Mesodermal cell (in vitro differentiated cells): ENCODE measurements around the gene TMEM119.

ENCODE experiments used
- H3K27ac ChIP-seq: 2 replicates; pipeline ENCODE4 v1.7.0; 2013; ENCODE audit warnings: mild to moderate bottlenecking, low read depth, low read length, moderate library complexity; ENCODE audit not compliant: severe bottlenecking
- H3K36me3 ChIP-seq: 2 replicates; pipeline ENCODE4 v1.7.1; 2013; ENCODE audit warnings: mild to moderate bottlenecking, low read length, moderate library complexity; ENCODE audit not compliant: control insufficient read depth, insufficient read depth
- H3K4me1 ChIP-seq: one replicate; pipeline ENCODE4 v1.7.1; 2013; ENCODE audit warnings: mild to moderate bottlenecking, low read length; ENCODE audit not compliant: insufficient read depth, control insufficient read depth, poor library complexity, severe bottlenecking
- H3K4me3 ChIP-seq: 2 replicates; pipeline ENCODE4 v1.7.0; 2013; ENCODE audit warnings: low read length, control low read depth, mild to moderate bottlenecking; ENCODE audit not compliant: insufficient read depth, poor library complexity, severe bottlenecking; ENCODE audit errors: extremely low read depth
- H3K9me3 ChIP-seq: 2 replicates; pipeline ENCODE4 v1.7.1; 2013; ENCODE audit warnings: mild to moderate bottlenecking, low read length, moderate library complexity; ENCODE audit not compliant: control insufficient read depth
- WGBS, 2 experiments: methylation state at CpG; one replicate each; pipeline ENCODE4 v1.1.5; 2013; ENCODE audit warnings: missing lambda C conversion rate in 2 of 2; ENCODE audit not compliant: insufficient coverage in 2 of 2; 5-methylcytosine and 5-hydroxymethylcytosine counted together

TMEM119 gene

GRCh38 chr12:108542320-108542719 lies 55.6 kb downstream of the TMEM119 start:
- 90 to 100% methylated on average over 2 to 3 of the region's 4 CpGs for WGBS, 2 experiments
- Histone ChIP-seq H3K4me1 (no peaks in the 10 kb centered on the region), H3K9me3 (no peaks in the 10 kb centered on the region), H3K4me3 (no peak overlapping the region), H3K27ac (no peak overlapping the region), H3K36me3 (peaks cover 80% of the 10 kb centered on the region)
